GM08714 (cell line): ENCODE measurements around the gene TBX2.

Experiments used
- H3K4me3 ChIP-seq: fragments of 200-500 bp; sonication (Bioruptor generic); 2 replicates; pipeline ENCODE4 v1.5.1; 2014; ENCODE audit warnings: mild to moderate bottlenecking, low read length, inconsistent platforms
- ZNF274 ChIP-seq: IDR thresholded peaks from 2 replicates; pipeline ENCODE4 v1.6.1; 2012; ENCODE audit warnings: mild to moderate bottlenecking, low read depth, low read length

TBX2 gene

DNA sequence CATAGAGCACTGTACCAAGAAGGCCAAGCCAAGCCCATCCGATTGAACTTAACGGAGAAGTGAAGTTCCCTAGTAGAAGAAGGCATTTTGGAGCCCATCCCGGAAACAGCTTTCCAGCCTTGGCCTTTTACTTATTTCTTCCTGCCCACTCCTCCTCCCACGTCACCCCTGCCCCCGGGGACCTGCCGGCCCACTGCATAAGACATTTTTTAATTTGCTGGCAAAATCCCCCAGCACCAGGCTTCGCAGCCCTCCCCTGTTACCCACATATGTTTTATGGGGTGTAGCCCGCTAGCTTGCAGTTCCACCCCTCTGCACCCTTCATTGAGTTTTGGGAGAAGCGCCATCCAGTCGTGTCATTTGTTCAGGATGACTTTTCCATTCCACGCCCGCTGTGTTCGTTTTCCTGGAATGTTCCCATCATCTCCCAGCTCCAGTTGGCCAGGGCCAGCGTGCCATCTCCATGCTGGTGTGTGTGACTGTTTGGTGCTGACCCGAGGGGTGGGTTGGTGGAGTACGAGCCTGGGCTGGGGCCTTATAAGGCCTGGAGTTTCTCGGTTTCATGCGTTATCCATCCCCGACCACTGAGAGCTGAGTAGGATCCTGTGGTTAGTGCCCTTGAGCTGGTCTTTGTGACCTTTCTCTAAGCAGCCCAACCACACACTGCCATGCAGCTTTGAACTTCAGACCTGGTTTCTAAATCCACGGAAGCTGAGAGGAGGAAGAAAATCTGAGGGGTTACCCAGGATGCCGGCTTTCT is 20.0 kb upstream of the TBX2 start:
- TF ChIP-seq ZNF274: no peak
- H3K4me3 ChIP-seq: no peak overlapping the region

- no peak overlapping the region for H3K4me3 ChIP-seq
- no peak for TF ChIP-seq ZNF274
Observed at GRCh38 chr17:61380217-61380835, 19.3 kb upstream of the TBX2 start.

GRCh38 chr17:61380836-61381525 is 18.7 kb upstream of the TBX2 start:
- H3K4me3 ChIP-seq: no peak overlapping the region
- TF ChIP-seq ZNF274: no peak

- H3K4me3 ChIP-seq: no peak overlapping the region
- TF ChIP-seq ZNF274: no peak
Observed at GRCh38 chr17:61381537-61381936, 18.1 kb upstream of the TBX2 start.

DNA sequence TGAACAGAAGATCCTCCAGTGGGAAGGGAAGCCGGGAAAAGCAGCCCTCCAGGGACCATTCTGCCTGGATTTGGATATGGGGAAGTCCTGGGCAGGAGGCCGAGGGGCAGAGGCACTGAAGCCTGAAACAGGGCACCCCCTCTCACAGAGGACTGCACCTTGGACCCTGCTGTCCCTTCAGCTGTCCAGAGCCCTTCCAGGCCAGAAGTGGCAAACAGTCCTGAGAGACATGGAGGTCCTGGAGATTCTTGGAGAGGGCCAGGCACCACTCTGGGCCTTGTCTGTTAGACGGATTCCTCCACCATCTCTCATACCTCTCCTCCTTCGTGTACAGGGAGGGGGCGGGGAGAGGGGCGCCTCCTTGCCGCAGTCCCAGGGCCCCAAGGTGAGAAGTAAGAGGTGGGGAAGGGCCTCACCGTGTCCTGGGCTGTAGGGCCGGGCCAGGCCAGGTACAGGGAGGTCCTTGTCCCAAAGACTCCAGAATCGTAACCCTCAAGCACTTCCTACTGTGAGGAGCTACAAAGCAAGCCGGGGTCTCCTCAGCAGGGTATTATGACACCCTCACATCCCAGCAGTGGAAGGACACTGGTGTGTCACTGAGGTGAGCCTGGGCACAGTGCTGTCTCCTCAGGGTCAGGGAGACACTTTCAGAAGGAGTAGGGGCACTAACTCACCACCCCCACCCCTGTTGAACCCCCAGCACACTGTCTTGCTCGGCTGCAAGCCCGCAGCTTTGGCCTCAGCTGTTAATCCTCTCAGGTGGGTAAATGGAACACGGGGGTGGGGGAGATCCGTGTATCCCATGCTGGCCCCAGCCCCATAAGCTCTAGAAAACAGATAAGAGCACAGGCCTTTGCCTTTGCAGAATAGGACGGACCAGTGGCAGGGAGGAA is 16.6 kb upstream of the TBX2 start:
- no peak overlapping the region for H3K4me3 ChIP-seq
- TF ChIP-seq ZNF274: no peak

- no peak for TF ChIP-seq ZNF274
- no peak overlapping the region for H3K4me3 ChIP-seq
Observed at GRCh38 chr17:61383689-61384201, 15.9 kb upstream of the TBX2 start.

GRCh38 chr17:61384354-61384691 is 15.3 kb upstream of the TBX2 start:
- no peak for TF ChIP-seq ZNF274
- H3K4me3 ChIP-seq: no peak overlapping the region

DNA sequence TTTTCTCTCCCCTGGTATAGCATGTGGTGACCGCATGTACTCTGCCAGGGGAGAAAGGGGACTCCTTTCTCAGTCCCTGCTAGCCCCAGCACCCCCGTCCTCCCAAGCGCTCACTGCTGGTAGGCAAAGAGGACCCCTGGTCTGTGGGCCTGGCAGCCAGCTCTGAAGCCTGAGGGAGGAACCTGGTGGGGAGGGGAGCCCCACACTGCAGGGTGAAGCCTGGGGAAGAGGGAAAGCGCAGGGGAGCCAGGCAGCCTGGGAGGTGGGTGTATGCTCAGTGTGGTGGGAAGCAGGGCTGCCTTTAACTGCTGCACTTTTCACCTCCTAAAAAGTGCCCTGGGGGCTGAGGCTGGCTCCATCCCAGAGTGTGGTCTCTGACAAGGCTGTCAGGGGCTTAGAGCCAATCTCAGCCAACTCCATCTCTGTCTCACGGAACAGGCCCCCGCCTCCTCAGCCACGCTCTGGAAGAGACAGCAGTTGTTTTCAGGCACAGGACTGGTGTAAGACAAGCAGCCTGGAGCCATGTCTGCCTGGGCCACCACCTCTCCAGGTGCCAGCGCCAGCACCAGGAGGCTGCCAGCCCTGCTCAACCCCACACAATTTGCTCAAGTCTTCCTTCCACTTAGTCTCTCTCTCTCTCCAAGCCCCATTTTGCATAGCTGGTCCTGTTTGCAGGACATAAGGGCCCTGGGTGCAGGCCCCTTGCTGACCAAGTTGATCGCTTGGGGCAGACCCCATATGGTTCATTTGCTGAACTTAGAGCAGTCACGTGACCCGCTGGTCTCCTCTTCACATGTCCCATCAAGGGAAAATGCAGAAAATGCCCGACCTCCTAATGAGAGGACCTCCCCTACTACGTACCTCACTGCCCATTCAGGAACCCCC is 14.7 kb upstream of the TBX2 start:
- TF ChIP-seq ZNF274: no peak

GRCh38 chr17:61385577-61386236 is 13.9 kb upstream of the TBX2 start:
- H3K4me3 ChIP-seq: no peak overlapping the region
- TF ChIP-seq ZNF274: no peak

More for the DNA sequence above, 14.7 kb upstream of the TBX2 start:
- H3K4me3 ChIP-seq: no peak overlapping the region

DNA sequence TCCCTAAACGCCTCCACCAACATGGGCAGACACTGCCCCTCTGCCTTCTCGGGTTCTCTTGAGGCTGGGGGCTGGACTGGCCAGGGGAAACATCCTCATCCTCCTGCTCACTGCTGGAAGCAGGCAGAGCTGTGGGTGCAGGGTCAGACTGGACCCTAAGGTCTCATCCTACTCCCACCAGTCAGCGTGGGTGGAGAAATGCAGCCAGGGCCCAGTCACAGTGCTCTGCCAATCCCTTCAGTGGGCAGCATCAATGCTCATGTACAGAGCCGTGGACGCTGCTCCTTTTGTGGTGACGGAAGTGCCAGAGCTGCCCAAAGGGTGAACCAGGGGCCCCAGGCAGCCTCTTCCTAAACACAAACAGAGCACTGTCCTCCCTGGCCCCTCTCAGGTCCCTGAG is 13.4 kb upstream of the TBX2 start:
- no peak overlapping the region for H3K4me3 ChIP-seq
- no peak for TF ChIP-seq ZNF274

- H3K4me3 ChIP-seq: no peak overlapping the region
- TF ChIP-seq ZNF274: no peak
Observed at GRCh38 chr17:61387011-61387410, 12.6 kb upstream of the TBX2 start.

GRCh38 chr17:61387511-61388305 is 11.9 kb upstream of the TBX2 start:
- TF ChIP-seq ZNF274: no peak
- H3K4me3 ChIP-seq: no peak overlapping the region
